Erythroblast (primary cell): Measurements from ENCODE around the gene MAOA.

Experiments
- GATA1 ChIP-seq: IDR thresholded peaks from 2 replicates; pipeline ENCODE4 v1.6.1; 2011; ENCODE audit warnings: low read depth, mild to moderate bottlenecking, control low read depth, low read length, moderate library complexity
- POLR2A ChIP-seq: IDR thresholded peaks from 2 replicates; pipeline ENCODE4 v1.6.1; 2011; ENCODE audit warnings: mild to moderate bottlenecking, low read length

- TF ChIP-seq POLR2A, result no peak
- TF ChIP-seq GATA1, result no peak
Measured at GRCh38 chrX:43734444-43734843, 78.3 kb downstream of the MAOA start.
